GM19372 (cell line): ENCODE measurements around the gene TARS2.

ENCODE experiments used
- ATAC-seq: cut with Tn5 transposase; IDR thresholded peaks from one replicate; pipeline ENCODE4 v1.9.1; 2021; ENCODE audit warnings: mild to moderate bottlenecking, low read depth, moderate library complexity; ENCODE audit not compliant: unreplicated experiment

TARS2 gene

DNA sequence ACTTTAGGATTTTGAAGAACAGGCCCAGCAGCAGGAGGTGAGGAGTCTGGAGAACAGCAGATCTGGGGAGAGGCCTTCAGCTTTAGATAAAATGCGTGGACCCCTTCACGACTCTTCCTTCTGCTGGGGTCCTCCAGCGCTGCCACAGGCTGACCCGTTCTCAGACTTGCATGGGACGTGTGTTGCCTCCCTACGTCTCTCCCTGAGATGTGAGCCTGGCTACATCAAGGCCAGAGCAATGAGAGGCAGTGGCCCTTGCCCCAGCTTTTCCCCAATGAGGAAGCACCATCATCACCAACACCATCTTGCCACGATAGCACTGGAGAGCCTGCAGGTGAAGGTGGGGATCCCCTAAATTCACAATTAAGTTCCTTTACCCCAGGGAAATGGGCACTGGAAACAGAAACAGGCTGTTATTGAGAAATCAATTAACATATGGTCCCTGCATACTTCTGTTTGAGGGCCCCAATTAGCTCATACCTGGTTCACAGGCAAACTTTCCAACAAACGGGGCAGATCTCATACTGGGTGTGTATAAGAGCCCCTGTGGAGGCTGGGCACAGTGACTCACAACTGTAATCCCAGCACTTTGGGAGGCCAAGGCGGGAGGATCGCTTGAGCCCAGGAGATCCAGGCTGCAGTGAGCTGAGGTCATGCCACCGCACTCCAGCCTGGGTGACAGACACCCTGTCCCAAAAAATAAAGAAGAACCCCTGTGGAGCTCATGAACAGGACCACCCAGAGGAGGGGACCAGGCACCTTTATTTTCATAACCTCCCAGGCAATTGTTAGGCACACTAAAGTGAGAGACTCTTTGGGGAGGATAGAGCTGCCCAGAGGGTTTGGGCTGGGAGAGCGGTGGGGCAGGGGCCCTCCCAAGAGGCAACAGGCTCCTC lies 49.9 kb downstream of the TARS2 start:
- ATAC-seq, result no peak

DNA sequence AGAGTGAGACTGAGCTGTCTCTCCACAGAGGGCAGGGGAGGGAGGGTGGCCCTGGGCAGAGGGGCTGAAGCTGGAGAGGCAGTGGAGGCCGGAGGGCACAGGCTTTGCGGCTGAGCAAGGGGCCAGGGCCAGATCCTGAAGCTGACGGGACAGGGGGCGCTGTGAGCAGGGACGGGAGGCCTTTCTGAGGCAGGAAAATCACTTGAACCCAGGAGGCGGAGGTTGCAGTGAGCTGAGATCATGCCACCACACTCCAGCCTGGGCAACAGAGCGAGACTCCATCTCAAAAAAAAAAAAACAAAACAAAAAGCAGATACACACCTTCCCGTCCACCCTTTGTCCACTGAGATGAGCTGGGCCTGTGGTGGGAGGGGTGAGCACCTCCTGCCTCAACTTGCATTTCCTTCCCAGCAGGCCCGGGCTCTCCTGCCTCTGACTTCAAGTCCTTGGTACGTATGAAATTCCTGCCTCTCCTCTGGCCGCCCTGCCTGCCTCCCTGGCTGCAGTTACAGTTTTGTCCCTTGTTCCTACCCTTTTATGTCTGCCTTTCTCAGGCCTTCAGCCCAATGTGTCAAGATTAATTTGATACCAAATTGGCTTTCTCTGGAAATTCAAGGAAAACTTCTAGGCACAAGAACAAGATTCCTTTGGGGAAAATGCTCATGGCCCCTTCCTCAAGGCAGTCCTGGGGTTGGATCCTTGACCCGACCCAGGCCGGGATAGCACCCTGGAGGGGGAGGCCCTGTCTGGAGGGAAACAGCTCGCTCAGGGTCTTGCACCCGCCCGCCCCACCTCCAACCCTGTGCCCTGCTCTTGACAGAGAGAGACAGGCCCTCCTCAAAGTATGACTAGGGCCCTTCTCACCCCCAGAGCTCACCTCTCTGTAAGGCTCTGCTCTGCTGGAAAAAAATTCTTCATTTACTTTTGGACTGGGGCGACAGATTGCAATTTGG lies 50.8 kb downstream of the TARS2 start:
- ATAC-seq, result no peak

DNA sequence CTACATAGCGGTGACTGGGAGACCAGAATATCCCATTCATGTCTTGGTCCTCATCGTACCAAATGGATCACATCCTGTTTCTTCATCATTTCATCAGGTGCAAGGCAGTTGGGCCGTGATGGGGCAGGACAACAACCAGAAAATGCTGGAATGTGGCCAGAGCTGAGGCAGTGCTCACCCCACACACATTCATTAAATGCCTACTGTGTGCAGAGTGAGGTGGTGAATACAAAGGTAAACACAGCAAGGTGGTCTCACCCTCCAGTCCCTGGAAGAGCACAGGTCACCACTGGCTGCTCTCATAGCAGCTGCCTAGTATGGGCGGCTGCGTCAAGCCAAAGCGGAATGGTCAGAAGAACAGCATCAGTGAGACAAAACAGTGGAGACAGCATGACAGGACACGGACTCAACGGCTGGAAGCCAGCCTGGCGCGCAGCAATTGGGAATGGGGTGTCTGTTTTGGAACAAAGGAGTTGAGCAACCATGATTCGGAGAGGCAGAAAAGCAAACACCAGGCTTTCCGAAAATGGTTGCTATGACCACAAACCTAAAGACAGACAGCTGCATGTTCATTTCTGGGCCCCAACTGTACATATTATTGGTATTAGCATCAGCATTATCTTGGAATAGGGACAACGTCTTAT lies 56.4 kb downstream of the TARS2 start:
- no peak for ATAC-seq

DNA sequence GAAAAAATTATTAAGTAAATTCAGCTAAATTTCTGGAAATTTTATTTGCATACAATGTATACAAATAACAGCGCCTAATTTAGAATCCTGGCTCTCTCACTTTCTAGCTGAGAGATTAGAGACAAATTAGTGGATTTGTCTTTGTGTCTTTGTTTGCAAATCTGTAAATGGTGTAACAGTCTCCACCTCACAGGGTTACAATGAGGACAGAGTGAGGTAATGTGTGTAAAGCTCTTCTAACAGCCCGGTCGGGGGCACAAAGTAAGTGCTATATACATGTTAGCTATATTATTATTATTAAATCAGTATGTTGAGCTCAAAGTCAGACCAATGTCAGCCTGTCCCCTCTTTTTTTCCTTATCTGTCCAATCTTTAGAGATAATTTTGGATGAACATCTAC lies 57.0 kb downstream of the TARS2 start:
- no peak for ATAC-seq

DNA sequence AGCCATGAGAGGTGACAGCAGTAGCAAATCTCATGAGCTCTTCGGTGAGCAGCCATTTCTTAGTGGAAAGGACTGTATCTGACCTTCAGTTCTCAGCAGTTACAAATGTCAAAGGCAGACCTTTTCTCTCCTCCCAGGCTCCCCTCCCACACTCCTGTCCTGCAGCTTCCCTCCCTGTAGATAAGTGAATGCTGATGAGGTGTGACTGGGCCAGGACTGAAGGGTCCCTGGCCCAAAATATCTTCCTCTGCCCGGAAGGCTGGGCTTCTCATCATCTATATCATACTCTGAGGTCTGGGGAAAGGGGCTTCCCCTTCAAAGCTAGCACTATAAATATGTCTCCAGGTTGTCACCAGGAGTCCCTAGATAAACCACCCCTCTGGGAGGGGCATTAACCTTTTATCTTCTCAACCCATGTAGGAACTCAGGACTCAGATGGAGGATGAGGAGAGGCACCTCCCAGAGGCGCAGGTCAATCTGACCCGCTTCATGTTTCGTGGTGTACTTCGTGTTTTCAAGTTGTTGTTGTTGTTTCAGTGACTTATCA lies 58.3 kb downstream of the TARS2 start:
- ATAC-seq, result no peak

DNA sequence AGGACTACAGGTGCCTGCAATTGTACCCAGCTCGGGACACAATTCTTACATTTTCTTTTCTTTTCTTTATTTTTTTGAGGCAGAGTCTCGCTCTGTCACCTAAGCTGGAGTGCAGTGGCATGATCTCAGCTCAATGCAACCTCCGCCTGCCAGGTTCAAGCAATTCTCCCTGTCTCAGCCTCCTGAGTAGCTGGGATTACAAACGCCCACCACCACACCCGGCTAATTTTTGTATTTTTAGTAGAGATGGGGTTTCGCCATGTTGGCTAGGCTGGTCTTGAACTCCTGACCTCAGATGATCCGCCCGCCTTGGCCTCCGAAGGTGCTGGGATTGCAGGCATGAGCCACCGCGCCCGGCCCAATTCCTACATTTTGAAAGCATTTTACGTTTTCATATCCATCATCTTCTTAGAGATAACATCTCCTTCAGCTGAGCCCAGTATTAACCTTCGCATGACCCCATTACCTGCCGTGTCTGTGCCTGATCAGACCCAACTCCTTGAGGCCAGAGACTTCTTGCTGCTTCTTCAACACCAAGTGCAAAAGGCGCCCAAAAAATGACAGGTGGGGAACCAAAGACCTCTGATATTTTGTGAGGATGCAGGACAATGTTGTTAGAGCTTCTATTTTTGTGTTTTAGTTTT lies 59.2 kb downstream of the TARS2 start:
- ATAC-seq, result no peak

DNA sequence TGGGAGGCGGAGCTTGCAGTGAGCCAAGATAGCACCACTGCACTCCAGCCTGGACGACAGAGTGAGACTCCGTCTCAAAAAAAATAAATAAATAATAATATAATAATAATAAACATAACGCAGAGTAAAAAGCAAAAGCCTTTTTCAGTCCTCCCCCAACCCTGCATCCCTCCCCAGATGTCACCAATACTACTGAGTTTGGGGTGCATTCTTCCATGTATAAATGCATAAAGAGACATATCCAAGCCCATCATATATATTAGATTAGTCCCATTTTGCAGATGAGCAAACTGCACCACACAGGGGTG lies 61.1 kb downstream of the TARS2 start:
- no peak for ATAC-seq

DNA sequence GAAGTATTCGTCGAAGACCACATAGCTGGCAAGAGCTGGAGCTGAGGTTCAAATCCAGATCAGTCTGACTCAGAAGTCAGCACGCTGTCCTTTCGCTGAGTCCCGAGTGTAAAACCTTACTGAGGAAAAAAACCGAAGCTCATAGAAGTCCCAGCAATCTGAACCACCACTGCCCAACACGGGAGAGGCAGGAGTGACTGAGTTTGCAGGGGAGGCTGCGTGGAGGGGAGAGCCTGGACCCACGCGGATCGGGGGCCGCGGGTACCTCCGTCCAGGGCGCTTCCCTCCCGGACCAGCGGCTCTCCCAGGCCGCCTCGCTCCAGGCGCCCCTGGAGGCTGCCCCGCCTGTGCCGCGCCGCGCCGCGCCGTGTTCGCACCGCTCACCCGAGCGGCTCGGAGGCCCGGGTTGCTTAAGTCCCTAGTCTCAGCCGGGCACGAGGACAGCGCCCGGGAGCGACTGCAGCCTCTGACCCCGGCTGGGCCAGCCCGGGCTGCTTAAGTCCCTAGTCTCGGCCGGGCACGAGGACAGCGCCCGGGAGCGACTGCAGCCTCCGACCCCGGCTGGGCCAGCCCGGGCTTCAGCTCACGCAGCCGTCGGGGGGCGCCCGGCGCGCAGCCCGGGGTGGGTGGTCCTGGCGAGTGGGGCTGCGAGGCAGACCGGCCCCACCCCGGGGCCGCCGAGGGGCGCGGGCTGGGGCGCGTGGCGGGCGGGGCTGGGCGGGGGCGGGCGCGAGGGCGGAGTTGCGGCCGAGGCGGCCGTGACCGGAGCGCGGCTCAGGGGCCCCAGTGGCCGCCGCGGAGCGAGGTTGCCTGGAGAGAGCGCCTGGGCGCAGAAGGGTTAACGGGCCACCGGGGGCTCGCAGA lies 61.6 kb downstream of the TARS2 start, which contains the start of gene ADAMTSL4:
Gene ADAMTSL4, plus strand, starts transcription at position 777 of the 864 bp plus-strand sequence. CDS start 2,881 bp downstream, outside the sequence.
- ATAC-seq, result no peak

DNA sequence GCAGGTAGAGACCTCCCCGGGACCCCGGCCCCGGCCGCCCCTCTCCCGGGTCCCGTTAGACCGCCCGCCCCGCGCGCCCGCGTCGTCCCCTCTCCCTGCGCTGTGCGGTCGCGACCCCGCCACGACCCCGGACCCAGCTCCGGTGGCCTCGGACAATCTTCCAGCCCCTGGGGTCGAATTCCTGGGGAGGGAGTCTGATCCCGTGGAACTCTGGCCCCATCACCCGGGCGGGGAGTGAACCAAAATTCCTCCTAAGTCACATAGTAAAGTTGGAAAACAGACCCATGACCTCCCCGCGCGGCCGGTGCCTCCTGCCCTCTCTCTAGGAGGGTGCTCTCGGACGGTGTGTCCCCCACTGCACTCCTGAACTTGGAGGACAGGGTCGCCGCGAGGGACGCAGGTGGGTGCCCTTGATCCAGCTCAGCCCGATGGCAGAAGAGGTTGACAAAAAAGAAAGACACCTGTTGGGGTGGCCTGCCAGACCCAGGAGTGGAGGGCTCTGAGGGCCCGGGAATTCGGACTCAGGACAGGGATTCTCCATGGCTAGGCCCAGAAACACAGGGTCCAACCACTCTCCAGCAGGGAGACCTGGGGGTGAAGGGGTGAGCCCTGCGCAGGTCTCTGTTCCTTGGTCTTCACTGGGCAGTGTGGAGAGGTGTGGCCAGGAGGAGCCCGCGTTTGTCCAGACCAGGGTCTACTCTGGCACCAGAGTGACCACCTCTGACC lies 62.4 kb downstream of the TARS2 start:
- ATAC-seq, result no peak

DNA sequence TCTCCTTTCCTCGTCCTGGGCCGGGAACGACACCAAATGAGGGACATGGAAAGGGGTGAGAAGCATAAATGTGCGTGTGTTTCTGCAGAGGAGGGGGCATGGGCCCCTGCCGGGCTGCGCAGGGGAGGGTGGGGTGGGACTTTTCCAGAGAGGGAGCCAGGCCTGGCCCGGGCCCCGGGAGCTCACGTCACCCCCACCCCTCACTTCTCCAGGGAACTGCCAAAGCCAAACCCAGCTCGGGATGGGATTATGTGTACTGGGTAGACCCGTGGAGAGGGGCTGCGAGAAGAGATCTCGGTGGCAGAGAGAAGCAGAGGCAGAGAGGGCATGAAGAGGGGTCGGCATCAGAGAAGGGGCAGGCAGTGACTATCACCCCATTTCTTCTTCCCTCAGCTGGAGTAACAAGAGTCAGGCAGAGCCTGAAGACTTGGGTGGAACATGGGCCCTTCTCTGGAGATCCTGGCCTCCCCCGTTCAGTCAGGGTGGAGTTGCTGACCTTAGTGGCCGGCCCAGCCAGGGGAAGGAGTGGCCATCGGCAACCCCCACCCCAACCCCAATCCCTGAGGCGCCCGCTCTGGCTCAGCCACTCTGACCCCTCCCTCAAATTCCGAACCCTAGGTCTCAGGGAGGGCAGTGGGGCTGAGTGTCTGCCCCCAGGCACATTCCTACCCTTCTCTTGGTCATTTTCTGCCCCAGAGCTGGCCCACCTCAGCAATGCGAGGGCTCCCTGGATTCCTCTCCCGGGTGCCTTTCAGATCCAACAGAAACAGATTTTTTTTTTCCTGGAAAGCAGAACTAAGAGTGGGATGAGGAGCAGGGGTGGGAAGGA lies 63.2 kb downstream of the TARS2 start:
- no peak for ATAC-seq

DNA sequence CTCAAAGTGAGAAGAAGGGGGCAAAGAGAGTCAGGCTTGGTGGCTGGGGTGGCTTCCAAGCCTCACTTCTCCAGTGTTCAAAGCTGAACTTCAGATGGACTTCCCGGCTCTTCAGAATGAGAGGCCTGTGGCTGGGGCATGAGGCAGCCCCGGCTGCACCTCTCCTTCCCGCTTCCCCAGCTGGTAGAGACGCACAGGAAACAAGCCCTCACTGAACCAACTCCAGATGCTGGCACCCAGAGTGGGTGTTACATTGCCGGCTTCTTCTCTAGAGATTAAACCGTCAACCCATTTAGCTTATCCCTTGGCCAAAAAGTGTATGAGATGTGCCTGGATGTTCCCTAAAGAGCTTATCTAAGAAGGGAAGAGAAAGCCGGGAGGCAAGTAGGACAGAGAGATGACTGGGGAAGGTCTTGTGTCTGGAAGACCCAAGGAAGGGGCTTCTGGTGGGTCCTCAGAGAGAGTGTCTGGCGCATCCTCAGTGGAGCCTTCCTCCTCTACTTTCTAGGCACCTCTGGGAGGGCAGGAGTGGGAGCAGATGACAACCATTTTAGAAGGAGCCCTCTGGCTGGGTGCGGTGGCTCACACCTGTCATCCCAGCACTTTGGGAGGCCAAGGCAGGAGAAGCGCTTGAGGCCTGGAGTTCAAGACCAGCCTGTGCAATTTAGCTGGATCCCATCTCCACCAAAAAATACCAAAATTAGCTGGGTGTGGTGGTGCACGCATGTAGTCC lies 64.0 kb downstream of the TARS2 start:
- ATAC-seq, result no peak

DNA sequence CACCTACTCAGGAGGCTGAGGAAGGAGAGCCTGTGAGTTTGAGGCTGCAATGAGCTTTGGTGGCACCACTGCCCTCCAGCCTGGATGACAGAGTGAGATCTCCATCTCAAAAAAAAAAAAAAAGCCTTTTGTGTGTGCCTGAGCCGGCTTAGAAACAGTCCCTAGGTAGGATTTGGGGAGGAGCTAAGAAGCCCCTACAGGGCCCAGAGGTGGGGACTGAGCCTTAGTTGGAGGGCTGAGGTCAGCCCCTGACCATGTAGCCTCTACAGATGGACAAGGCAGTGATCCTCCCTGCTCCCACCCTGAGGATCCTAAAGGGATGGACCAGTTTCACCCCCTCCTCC lies 64.5 kb downstream of the TARS2 start:
- ATAC-seq, result no peak

DNA sequence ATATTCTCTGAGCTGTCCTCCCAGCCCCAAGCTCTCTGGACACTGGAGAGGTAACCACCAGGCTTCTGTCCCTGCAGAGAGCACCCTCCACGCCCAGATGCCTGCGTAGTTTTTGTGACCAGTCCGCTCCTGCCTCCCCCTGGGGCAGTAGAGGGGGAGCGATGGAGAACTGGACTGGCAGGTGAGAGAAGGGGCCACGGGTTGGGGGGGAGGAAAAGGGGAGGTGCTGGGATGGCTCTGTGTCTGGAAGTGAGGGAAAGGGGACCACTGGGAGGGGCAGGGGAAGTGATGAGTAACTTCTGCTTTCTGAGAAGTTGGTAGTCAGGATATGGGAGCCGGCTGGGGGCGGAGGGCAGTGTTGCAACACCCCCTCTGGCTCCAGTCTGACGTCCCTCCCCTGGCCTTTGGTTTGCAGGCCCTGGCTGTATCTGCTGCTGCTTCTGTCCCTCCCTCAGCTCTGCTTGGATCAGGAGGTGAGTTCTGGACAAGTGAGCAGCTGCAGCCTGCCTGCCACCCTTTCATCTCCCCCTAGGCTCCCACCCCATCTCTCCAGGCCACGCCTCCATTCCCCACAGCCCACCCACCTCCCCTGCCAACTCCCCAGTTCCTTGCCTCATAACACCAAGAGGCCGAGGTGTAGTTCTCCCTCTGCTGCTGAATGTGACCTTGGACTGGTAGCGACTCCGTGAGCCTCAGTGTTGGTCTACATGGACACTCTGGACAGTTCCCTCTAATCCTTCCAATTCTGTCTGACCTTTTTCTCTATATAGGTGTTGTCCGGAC lies 65.1 kb downstream of the TARS2 start:
- ATAC-seq, result no peak

DNA sequence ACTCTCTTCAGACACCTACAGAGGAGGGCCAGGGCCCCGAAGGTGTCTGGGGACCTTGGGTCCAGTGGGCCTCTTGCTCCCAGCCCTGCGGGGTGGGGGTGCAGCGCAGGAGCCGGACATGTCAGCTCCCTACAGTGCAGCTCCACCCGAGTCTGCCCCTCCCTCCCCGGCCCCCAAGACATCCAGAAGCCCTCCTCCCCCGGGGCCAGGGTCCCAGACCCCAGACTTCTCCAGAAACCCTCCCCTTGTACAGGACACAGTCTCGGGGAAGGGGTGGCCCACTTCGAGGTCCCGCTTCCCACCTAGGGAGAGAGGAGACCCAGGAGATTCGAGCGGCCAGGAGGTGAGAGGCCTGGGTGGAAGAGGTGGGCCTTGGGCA lies 65.7 kb downstream of the TARS2 start:
- ATAC-seq, result no peak

DNA sequence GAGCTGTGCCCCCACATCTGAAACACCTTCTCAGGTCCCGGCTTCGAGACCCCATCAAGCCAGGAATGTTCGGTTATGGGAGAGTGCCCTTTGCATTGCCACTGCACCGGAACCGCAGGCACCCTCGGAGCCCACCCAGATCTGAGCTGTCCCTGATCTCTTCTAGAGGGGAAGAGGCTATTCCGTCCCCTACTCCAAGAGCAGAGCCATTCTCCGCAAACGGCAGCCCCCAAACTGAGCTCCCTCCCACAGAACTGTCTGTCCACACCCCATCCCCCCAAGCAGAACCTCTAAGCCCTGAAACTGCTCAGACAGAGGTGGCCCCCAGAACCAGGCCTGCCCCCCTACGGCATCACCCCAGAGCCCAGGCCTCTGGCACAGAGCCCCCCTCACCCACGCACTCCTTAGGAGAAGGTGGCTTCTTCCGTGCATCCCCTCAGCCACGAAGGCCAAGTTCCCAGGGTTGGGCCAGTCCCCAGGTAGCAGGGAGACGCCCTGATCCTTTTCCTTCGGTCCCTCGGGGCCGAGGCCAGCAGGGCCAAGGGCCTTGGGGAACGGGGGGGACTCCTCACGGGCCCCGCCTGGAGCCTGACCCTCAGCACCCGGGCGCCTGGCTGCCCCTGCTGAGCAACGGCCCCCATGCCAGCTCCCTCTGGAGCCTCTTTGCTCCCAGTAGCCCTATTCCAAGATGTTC lies 66.3 kb downstream of the TARS2 start:
- no peak for ATAC-seq

DNA sequence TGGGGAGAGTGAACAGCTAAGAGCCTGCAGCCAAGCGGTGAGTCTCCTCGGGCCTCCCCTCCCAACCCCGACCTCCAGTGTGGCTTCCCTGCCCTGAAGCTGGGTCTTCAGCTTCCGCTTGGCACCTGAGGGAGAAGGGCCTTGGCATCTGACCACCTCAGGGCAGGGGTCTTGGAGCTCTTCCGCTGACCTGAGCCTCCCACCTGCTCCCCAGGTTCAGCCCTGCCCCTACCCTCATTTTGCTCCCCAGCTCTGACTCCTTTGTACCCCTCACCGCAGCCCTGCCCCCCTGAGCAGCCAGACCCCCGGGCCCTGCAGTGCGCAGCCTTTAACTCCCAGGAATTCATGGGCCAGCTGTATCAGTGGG lies 66.8 kb downstream of the TARS2 start:
- no peak for ATAC-seq
